Mesodermal cell (in vitro differentiated cells): ENCODE results near the gene SIM2.
"Not testable (repeated sequence)": the region's sequence is repeated elsewhere in the genome, so short reads cannot be mapped to it uniquely, and the experiment has no call there.

Source experiments
- H3K27ac ChIP-seq: 2 replicates; pipeline ENCODE4 v1.7.0; 2013; ENCODE audit warnings: mild to moderate bottlenecking, low read depth, low read length, moderate library complexity; ENCODE audit not compliant: severe bottlenecking
- H3K36me3 ChIP-seq: 2 replicates; pipeline ENCODE4 v1.7.1; 2013; ENCODE audit warnings: mild to moderate bottlenecking, low read length, moderate library complexity; ENCODE audit not compliant: control insufficient read depth, insufficient read depth
- H3K4me1 ChIP-seq: one replicate; pipeline ENCODE4 v1.7.1; 2013; ENCODE audit warnings: mild to moderate bottlenecking, low read length; ENCODE audit not compliant: insufficient read depth, control insufficient read depth, poor library complexity, severe bottlenecking
- H3K4me3 ChIP-seq: 2 replicates; pipeline ENCODE4 v1.7.0; 2013; ENCODE audit warnings: low read length, control low read depth, mild to moderate bottlenecking; ENCODE audit not compliant: insufficient read depth, poor library complexity, severe bottlenecking; ENCODE audit errors: extremely low read depth
- H3K9me3 ChIP-seq: 2 replicates; pipeline ENCODE4 v1.7.1; 2013; ENCODE audit warnings: mild to moderate bottlenecking, low read length, moderate library complexity; ENCODE audit not compliant: control insufficient read depth
- WGBS, 2 experiments: methylation state at CpG; one replicate each; pipeline ENCODE4 v1.1.5; 2013; ENCODE audit warnings: missing lambda C conversion rate in 2 of 2; ENCODE audit not compliant: insufficient coverage in 2 of 2; 5-methylcytosine and 5-hydroxymethylcytosine counted together

Gene SIM2

DNA sequence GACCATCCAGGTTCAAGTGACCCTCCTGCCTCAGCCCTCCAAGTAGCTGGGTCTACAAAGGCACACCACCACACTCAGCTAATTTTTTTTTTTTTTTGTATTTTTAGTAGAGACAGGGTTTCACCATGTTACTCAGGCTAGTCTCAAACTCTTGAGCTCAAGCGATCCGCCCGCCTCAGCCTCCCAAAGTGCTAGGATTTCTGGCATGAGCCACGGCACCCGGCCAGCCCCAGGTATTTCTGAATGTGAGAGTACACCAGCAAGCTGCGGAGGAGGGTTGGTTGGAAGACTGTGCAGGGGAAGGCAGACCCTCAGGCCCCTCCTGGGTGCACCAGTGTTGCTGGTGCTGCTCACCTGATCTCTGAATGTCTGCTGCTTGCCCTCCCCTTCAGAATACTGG lies 33.1 kb upstream of the SIM2 start:
- no peak overlapping the region for H3K4me3 ChIP-seq
- H3K9me3 ChIP-seq, result no peaks in the 10 kb centered on the region
- no peaks in the 10 kb centered on the region for H3K36me3 ChIP-seq
- H3K4me1 ChIP-seq, result no peaks in the 10 kb centered on the region
- WGBS, 2 experiments, result 95 to 100% methylated on average over 6 of the region's 6 CpGs
- H3K27ac ChIP-seq, result no peak overlapping the region

DNA sequence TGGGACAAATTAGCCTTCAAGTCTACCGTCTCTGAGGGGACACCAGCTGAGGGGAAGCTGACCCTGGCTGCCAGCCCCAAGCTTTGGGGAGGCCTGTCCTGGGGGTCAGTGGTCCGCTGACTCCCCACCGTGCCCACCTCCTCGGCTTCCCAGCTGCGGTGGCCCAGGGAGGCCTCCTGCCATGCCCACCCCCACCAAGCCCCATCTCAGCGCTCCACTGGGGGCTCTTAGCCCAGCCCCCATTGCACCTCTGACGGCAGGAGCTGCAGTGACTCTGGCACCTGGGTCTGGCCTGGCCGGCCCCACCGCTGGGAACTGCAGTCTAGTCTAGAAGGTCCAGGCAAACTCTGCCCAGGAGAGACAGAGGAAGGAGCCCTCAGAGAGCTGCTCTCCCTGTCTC lies 30.2 kb upstream of the SIM2 start:
- Histone ChIP-seq H3K9me3 (no peaks in the 10 kb centered on the region), H3K4me1 (no peaks in the 10 kb centered on the region), H3K27ac (no peak overlapping the region), H3K4me3 (no peak overlapping the region), H3K36me3 (no peaks in the 10 kb centered on the region)
- 84 to 94% methylated on average over 7 of the region's 9 CpGs for WGBS, 2 experiments

DNA sequence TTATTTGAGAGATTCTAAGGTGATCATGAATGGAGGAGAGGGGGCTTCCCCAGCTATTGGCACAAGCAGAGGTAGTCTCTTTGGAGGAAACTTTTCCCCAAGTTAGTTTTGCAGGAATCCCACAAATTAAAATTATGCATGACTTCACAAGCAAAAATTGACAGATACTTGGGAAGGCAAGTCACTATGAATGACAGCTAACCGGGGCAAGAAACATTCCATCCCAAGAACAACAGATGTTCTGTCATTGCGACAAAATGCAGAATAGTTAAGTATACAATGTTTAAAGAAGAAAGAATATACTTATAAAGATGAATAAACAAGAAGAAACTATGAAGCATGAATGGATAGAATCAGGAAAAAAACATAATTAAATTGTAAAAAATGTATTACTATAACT lies 27.1 kb upstream of the SIM2 start:
- Histone ChIP-seq H3K4me1 (peaks cover 9% of the 10 kb centered on the region), H3K36me3 (no peaks in the 10 kb centered on the region), H3K27ac (no peak overlapping the region), H3K9me3 (no peaks in the 10 kb centered on the region), H3K4me3 (no peak overlapping the region)
- no CpG with 5 or more reads among the region's 2 CpGs for WGBS, 2 experiments

DNA sequence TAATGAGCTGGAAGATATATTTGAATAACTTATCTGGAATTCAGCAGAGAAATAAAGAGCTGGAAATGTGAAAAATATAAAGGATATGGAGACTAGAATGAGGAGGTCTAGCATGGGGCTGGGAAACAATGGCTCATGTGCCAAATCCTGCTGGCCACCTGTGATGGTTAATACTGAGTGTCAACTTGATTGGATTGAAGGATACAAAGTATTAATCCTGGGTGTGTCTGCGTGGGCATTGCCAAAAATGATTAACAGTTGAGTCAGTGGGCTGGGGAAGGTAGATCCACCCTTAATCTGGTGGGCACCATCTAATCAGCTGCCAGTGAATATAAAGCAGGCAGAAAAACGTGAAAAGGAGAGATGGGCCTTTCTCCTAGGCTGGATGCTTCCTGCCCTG lies 26.6 kb upstream of the SIM2 start:
- not testable (repeated sequence) for H3K4me3 ChIP-seq, H3K4me1 ChIP-seq, H3K9me3 ChIP-seq, H3K27ac ChIP-seq, H3K36me3 ChIP-seq
- 100% methylated on average over 1 to 2 of the region's 2 CpGs for WGBS, 2 experiments

DNA sequence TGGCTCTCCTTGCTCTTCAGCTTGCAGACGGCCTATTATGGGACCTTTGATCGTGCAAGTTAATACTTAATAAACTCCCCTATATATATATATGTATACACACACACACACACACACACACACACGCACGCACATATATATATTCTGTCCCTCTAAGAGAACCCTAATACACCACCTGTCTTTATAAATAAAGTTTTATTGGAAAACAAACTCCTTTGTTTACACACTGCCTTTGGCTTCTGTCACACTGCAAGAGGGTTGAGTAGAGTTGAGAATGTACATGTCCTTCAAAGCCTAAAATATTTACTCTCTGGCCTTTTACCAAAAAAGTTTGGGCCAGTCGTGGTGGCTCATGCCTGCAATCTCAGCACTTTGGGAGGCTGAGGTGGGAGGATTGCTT lies 26.2 kb upstream of the SIM2 start:
- Histone ChIP-seq H3K36me3 (no peaks in the 10 kb centered on the region), H3K9me3 (no peaks in the 10 kb centered on the region), H3K4me1 (peaks cover 9% of the 10 kb centered on the region), H3K4me3 (no peak overlapping the region), H3K27ac (no peak overlapping the region)
- 40 to 100% methylated on average over 1 of the region's 5 CpGs for WGBS, 2 experiments

DNA sequence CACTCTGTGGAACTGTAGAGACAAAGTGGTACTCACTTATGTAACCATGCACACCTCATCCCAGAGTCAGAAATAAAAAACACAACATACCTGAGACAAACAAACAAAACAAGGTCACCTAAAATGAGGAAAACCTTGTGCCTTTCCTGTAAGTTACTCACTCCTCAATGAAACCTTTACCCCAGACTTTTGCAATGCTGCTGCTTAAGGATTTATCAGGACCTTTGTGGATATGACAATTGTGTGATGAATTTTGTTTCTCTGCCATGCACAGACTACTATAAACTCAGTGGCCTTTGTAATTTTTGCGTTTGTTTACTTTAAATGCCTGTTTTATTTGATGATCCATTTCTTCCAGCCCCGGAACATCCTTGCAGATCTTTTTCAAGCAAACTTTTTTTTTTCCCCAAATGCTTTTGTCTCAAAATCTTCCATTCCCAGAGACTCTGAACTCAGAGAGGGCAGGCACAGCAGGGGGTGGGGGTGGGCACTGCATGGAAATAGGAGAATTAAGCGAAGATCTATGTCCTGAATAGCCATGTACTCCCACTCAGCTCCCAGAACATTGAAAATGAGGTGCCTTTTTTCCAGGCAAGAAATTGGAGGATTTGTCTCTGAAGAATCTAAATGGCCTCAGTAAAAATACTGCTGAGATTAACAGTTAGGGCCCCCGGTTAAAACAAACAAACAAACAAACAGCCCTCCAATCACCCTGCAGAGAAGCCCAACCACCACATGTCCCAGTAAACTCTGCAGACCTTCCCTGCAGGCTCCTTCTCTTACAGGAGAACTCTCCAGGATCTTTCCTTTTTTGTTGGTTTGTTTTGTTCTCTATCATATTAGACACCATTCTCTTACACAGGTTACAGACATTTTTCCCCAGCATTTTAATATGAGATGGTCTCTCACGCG lies 22.6 kb upstream of the SIM2 start:
- no CpG with 5 or more reads among the region's 6 CpGs for WGBS, 2 experiments
- Histone ChIP-seq H3K36me3 (no peaks in the 10 kb centered on the region), H3K27ac (no peak overlapping the region), H3K4me3 (no peak overlapping the region), H3K9me3 (peaks cover 7% of the 10 kb centered on the region), H3K4me1 (peaks cover 9% of the 10 kb centered on the region)

DNA sequence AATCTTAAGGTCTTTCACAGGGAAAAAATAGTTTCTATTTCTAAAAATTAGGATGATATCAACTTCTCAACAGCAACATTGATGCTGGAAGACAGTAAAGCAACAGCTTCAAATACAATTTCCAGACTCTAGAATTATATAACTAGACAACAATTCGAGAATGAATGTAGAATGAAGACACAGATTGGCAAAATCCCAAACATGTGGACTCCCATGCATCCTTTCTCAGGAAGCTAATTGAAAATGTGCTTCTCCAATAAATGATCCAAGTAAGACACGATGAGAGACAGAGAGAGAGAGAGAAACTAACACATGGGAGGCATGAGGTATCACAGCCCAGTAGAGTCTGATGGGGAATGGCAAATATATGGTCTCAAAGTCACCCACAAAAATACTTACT lies 21.5 kb upstream of the SIM2 start:
- Histone ChIP-seq H3K9me3 (peaks cover 12% of the 10 kb centered on the region), H3K4me3 (no peak overlapping the region), H3K4me1 (peaks cover 9% of the 10 kb centered on the region), H3K36me3 (no peaks in the 10 kb centered on the region), H3K27ac (no peak overlapping the region)
- 80% methylated on average over 1 of the region's 2 CpGs; no CpG with 5 or more reads in 1 of the 2 experiments for WGBS, 2 experiments

DNA sequence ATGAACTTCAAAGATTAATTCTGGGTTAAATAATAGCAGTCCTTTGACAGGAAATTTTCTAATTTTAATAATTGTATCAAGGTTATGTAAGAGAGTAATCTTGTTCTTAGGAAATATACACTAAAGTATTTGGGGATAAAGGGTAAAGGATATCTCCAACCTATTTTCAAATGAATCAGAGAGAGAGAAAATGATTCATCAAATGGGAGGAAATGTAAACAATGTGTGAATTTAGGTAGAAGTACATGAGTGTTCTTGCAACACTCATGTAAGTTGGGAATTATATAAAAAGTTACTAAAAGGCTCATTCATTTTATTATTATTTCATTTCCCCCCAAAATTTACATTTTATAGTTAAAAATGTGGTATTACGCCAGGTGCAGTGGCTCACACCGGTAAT lies 20.4 kb upstream of the SIM2 start:
- Histone ChIP-seq H3K36me3 (no peaks in the 10 kb centered on the region), H3K4me1 (peaks cover 9% of the 10 kb centered on the region), H3K9me3 (peaks cover 12% of the 10 kb centered on the region), H3K4me3 (no peak overlapping the region), H3K27ac (no peak overlapping the region)
- 100% methylated on average over 2 of the region's 2 CpGs for WGBS, 2 experiments

DNA sequence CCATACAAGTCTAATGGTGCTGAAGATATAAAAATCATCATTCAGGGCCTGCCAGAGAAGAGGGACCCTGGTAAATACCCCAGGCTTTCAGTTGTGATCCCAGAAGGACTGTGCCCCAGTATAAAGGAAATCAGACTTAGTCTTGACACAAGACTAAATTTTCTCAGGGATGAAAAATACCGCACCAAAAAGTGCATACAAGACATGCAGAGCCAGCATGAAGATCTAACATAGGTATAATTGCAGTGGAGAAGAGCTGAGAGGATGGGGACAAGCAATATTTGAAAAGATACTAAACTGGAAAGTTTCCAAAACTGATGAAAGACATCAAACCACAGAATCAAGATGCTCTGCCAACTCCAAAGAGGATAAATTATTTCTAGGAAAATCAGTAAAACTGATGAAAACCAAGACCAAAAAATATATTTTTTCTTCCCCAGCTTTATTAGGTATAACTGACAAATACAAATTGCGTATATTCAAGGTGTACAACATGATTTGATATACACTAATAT lies 17.7 kb upstream of the SIM2 start:
- H3K27ac ChIP-seq, result no peak overlapping the region
- no peak overlapping the region for H3K4me3 ChIP-seq
- no peaks in the 10 kb centered on the region for H3K36me3 ChIP-seq
- no CpG with 5 or more reads among the region's 2 CpGs for WGBS, 2 experiments
- H3K9me3 ChIP-seq, result peaks cover 12% of the 10 kb centered on the region
- H3K4me1 ChIP-seq, result peaks cover 5% of the 10 kb centered on the region

DNA sequence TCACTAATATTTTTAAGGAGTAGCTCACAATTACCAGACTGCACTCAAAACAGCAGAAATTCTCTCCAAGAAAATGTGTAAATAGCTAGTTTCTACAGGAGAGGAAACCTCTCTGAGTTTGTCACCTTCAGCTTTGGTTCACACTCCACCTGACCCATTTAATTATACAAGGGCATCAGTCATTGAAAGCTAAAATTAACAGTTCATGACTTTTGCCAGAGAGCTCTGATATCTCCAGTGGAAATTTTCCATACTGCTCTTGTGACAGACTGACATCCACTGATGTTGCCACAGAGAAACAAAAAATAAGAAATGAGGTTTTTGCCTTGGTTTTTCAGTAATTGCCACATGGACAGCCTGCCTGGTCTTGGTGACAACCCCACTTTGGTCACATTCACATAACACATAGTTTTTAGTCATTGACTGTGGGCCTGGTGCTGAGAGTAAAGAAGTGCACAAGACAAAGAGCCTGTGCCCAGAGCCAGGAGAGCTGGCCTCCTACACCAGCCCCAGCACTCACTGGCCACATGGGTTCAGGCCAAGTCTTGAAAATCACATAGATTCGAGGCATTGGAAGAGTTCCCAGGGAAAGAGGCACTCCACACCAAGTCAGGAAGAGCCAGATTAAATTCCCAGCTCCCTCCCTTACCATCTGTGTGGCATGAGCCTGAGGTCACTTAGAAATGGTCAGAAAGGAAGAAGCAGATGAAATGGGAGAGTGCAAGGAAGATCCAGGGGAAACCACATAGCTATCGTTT lies 13.8 kb upstream of the SIM2 start:
- no peak overlapping the region for H3K4me3 ChIP-seq
- no CpG with 5 or more reads among the region's 2 CpGs for WGBS, 2 experiments
- H3K9me3 ChIP-seq, result peaks cover 12% of the 10 kb centered on the region
- no peaks in the 10 kb centered on the region for H3K4me1 ChIP-seq
- H3K36me3 ChIP-seq, result no peaks in the 10 kb centered on the region
- H3K27ac ChIP-seq, result no peak overlapping the region

DNA sequence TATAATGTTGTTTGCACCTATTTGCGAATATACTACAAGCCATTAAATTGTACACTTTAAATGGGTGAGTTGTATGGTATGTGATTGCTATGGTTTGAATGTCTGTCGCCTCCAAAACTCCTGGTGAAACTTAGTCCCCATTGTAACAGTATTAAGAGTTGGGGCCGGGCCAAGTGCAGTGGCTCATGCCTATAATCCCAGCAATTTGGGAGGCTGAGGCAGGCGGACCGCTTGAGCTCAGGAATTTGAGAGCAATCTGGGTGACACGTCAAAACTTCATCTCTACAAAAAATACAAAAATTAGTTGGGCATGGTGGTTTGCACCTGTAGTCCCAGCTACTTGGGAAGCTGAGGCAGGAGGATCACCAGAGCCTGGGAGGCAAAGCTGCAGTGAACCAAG lies 12.0 kb upstream of the SIM2 start:
- 85 to 92% methylated on average over 4 of the region's 6 CpGs for WGBS, 2 experiments
- Histone ChIP-seq H3K4me3 (no peak overlapping the region), H3K4me1 (peaks cover 13% of the 10 kb centered on the region), H3K36me3 (no peaks in the 10 kb centered on the region), H3K27ac (no peak overlapping the region), H3K9me3 (no peaks in the 10 kb centered on the region)
